CD4-positive, alpha-beta T cell (primary cell): ENCODE measurements around the gene CTTNBP2NL. TPM values are rescaled to one million over a fixed set of nuclear protein-coding genes. Genes with fewer than 3 reads are reported as not detected.
"Not testable (repeated sequence)": the region's sequence is repeated elsewhere in the genome, so short reads cannot be mapped to it uniquely, and the experiment has no call there.

Experiments used
- ATAC-seq: fragments of 200-7000 bp; cut with Tn5 transposase; one replicate; pipeline ENCODE4 v1.10.0; 2022; ENCODE audit warnings: mild to moderate bottlenecking; ENCODE audit not compliant: poor library complexity
- CTCF ChIA-PET: fragments of 350-600 bp; sonication (Branson Sonifier 250); formaldehyde crosslinking; loops from one replicate; lab custom pipeline; 2021; ENCODE audit warnings: antibody characterized with exemption, inconsistent platforms; lab: Charles Lee
- POLR2A ChIA-PET: fragments of 350-600 bp; sonication (Branson Sonifier 250); formaldehyde crosslinking; loops from one replicate; lab custom pipeline; 2021; ENCODE audit warnings: antibody characterized with exemption, inconsistent platforms; lab: Charles Lee
- DNase-seq, 14 experiments: peaks; one replicate each; pipeline ENCODE4 v3.0.0-alpha.2; 2013 to 2020; ENCODE audit warnings: mixed read lengths in 2 of 14
- H3K27ac ChIP-seq, 2 donors: one replicate each; pipeline versions ENCODE4 v1.5.1 to v1.7.0; 2013; ENCODE audit warnings: low read length in 2 of 2, low read depth in 1 of 2, mild to moderate bottlenecking in 1 of 2
- H3K27me3 ChIP-seq, 2 experiments: 1 replicate in 1 of 2; 2 replicates in 1 of 2; pipeline versions ENCODE4 v1.6.1 to v1.7.0; 2013; ENCODE audit warnings: low read length in 2 of 2, control low read depth in 1 of 2, mild to moderate bottlenecking in 1 of 2, moderate library complexity in 1 of 2; ENCODE audit not compliant: insufficient read depth in 2 of 2, control insufficient read depth in 1 of 2
- H3K36me3 ChIP-seq: one replicate; pipeline ENCODE4 v1.6.1; 2013; ENCODE audit warnings: low read length, control low read depth; ENCODE audit not compliant: insufficient read depth
- H3K4me1 ChIP-seq: one replicate; pipeline ENCODE4 v1.6.1; 2013; ENCODE audit warnings: low read length, control low read depth; ENCODE audit not compliant: insufficient read depth
- H3K4me3 ChIP-seq: one replicate; pipeline ENCODE4 v1.5.1; 2013; ENCODE audit warnings: mild to moderate bottlenecking, low read length, moderate library complexity
- H3K9me3 ChIP-seq, 2 experiments: 1 replicate in 1 of 2; 2 replicates in 1 of 2; pipeline versions ENCODE4 v1.6.1 to v1.7.0; 2013; ENCODE audit warnings: low read length in 2 of 2, mild to moderate bottlenecking in 2 of 2, control low read depth in 1 of 2, moderate library complexity in 1 of 2; ENCODE audit not compliant: control insufficient read depth in 1 of 2, insufficient read depth in 1 of 2
- H3K27ac Mint-ChIP-seq: one replicate; pipeline ENCODE4 v1.8.0; 2020; ENCODE audit warnings: mixed read lengths
- H3K27me3 Mint-ChIP-seq: one replicate; pipeline ENCODE4 v1.8.0; 2021; ENCODE audit warnings: mixed read lengths
- H3K36me3 Mint-ChIP-seq: one replicate; pipeline ENCODE4 v1.8.0; 2021; ENCODE audit warnings: low read depth, mixed read lengths
- H3K4me1 Mint-ChIP-seq: one replicate; pipeline ENCODE4 v1.8.0; 2021; ENCODE audit warnings: low read depth, mixed read lengths
- H3K4me3 Mint-ChIP-seq: one replicate; pipeline ENCODE4 v1.8.0; 2020; ENCODE audit warnings: mild to moderate bottlenecking, mixed read lengths
- H3K9me3 Mint-ChIP-seq: one replicate; pipeline ENCODE4 v1.8.0; 2020; ENCODE audit warnings: mixed read lengths
- CTCF ChIP-seq: fragments of 200-600 bp; IDR thresholded peaks from one replicate; pipeline ENCODE4 v1.8.0; 2022; ENCODE audit warnings: antibody characterized with exemption, mild to moderate bottlenecking
- intact Hi-C, 2 experiments: fragments of 100-400 bp; cut with DNase I in 1 of 2; cut with micrococcal nuclease in 1 of 2; formaldehyde crosslinking; loops; one replicate each; pipeline versions ENCODE4 v1.15.1 to v1.9.0; 2023 to 2025; cut with DNase I, micrococcal nuclease
- total RNA-seq, 174 experiments: library from RNA in 2 of 174; stranded (reverse) in 2 of 174; gene quantifications; one replicate each; pipeline ENCODE4 v1.2.3 and lab custom pipeline; 2021 to 2026

The CTTNBP2NL gene
- total RNA-seq, 2 experiments from 2014 or later = 0.14 to 0.25 TPM

GRCh38 chr1:112423207-112423606 is 27.2 kb downstream of the CTTNBP2NL start:
- H3K36me3 Mint-ChIP-seq = no peaks in the 10 kb centered on the region

GRCh38 chr1:112423666-112424065 is 27.7 kb downstream of the CTTNBP2NL start:
- ATAC-seq, H3K36me3 Mint-ChIP-seq, H3K27me3 Mint-ChIP-seq, POLR2A ChIA-PET, H3K4me3 ChIP-seq, H3K4me1 ChIP-seq, H3K9me3 ChIP-seq, DNase-seq, H3K36me3 ChIP-seq, H3K4me3 Mint-ChIP-seq, H3K27me3 ChIP-seq, H3K27ac ChIP-seq, H3K4me1 Mint-ChIP-seq, H3K27ac Mint-ChIP-seq, H3K9me3 Mint-ChIP-seq, intact Hi-C loops: not testable (repeated sequence)
- CTCF ChIA-PET = interaction anchor here (1.0 kb wide), 1 partner anchor 33 kb away, joined by 3 read pairs; no protein-coding TSS in a partner anchor

More at GRCh38 chr1:112423207-112423606, 27.2 kb downstream of the CTTNBP2NL start:
- no peaks in the 10 kb centered on the region for H3K4me1 ChIP-seq
- DNase-seq = no peak
- H3K36me3 ChIP-seq = no peaks in the 10 kb centered on the region
- H3K27ac Mint-ChIP-seq = no peak overlapping the region
- intact Hi-C loops = no loop called here
- no peaks in the 10 kb centered on the region for H3K27me3 Mint-ChIP-seq
- H3K27me3 ChIP-seq = no peaks in the 10 kb centered on the region
- ChIA-PET POLR2A (no interaction called here), CTCF (no interaction called here)
- H3K4me3 ChIP-seq = no peak overlapping the region
- no peaks in the 10 kb centered on the region for H3K4me1 Mint-ChIP-seq
- no peak overlapping the region for H3K27ac ChIP-seq
- no peak for ATAC-seq
- H3K9me3 Mint-ChIP-seq = no peaks in the 10 kb centered on the region
- TF ChIP-seq CTCF = no peak
- H3K4me3 Mint-ChIP-seq = no peak overlapping the region
- H3K9me3 ChIP-seq = no peaks in the 10 kb centered on the region

- intact Hi-C loops = no loop called here
- H3K36me3 Mint-ChIP-seq = no peaks in the 10 kb centered on the region
- ChIA-PET CTCF (no interaction called here), POLR2A (no interaction called here)
- no peak overlapping the region for H3K4me3 ChIP-seq
- no peak overlapping the region for H3K4me3 Mint-ChIP-seq
- ATAC-seq (no peak), DNase-seq (no peak)
- H3K36me3 ChIP-seq = no peaks in the 10 kb centered on the region
- H3K4me1 ChIP-seq = no peaks in the 10 kb centered on the region
- no peak overlapping the region for H3K27ac Mint-ChIP-seq
- no peaks in the 10 kb centered on the region for H3K27me3 Mint-ChIP-seq
- H3K4me1 Mint-ChIP-seq = no peaks in the 10 kb centered on the region
- H3K9me3 Mint-ChIP-seq = no peaks in the 10 kb centered on the region
- no peak for TF ChIP-seq CTCF
- H3K27me3 ChIP-seq = no peaks in the 10 kb centered on the region
- no peaks in the 10 kb centered on the region for H3K9me3 ChIP-seq
- H3K27ac ChIP-seq = no peak overlapping the region
Observed at GRCh38 chr1:112429749-112430148, 33.7 kb downstream of the CTTNBP2NL start.

GRCh38 chr1:112431038-112431437 is 35.0 kb downstream of the CTTNBP2NL start:
- Histone ChIP-seq H3K4me1 (no peaks in the 10 kb centered on the region), H3K27me3 (no peaks in the 10 kb centered on the region), H3K4me3 (no peak overlapping the region), H3K27ac (no peak overlapping the region), H3K9me3 (no peaks in the 10 kb centered on the region), H3K36me3 (no peaks in the 10 kb centered on the region)
- CTCF ChIA-PET = no interaction called here
- Mint-ChIP-seq H3K27me3 (no peaks in the 10 kb centered on the region), H3K4me1 (no peaks in the 10 kb centered on the region), H3K27ac (no peak overlapping the region), H3K36me3 (no peaks in the 10 kb centered on the region), H3K9me3 (no peaks in the 10 kb centered on the region), H3K4me3 (no peak overlapping the region)
- POLR2A ChIA-PET = no interaction called here
- ATAC-seq (no peak), DNase-seq (peak in 1 of 14 experiments; percentile 2)
- TF ChIP-seq CTCF = no peak
- intact Hi-C loops = no loop called here
